Ovary (tissue), 9 donors: ENCODE measurements around the gene STKLD1. TPM values are rescaled to one million over a fixed set of nuclear protein-coding genes. Genes with fewer than 3 reads are reported as not detected.

Experiments
- DNase-seq, 5 donors: peaks; one replicate each; pipeline ENCODE4 v3.0.0-alpha.2; 2019 to 2020
- H3K27ac ChIP-seq, 2 donors: fragments of 200-600 bp; one replicate each; pipeline versions ENCODE4 v1.5.1 to v1.8.0; 2019 to 2022
- H3K27me3 ChIP-seq: fragments of 200-600 bp; one replicate; pipeline ENCODE4 v1.8.0; 2022
- H3K36me3 ChIP-seq: fragments of 200-600 bp; sonication (generic); one replicate; pipeline ENCODE4 v1.5.1; 2019
- H3K4me1 ChIP-seq: one replicate; pipeline ENCODE4 v1.8.1; 2013; ENCODE audit warnings: mild to moderate bottlenecking, moderate library complexity; ENCODE audit not compliant: insufficient read depth
- H3K4me3 ChIP-seq: fragments of 200-600 bp; sonication (generic); one replicate; pipeline ENCODE4 v1.5.1; 2017
- H3K9me3 ChIP-seq, 2 donors: fragments of 200-600 bp in 1 of 2; sonication (generic) in 1 of 2; one replicate each; pipeline versions ENCODE4 v1.5.1 to v1.8.1; 2013 to 2019; ENCODE audit warnings: mild to moderate bottlenecking in 1 of 2, moderate library complexity in 1 of 2
- EP300 ChIP-seq: sonication (generic); formaldehyde crosslinking; IDR thresholded peaks from one replicate; pipeline ENCODE4 v1.6.1; 2017; ENCODE audit warnings: antibody characterized with exemption
- POLR2A ChIP-seq: fragments of 450-650 bp; IDR thresholded peaks from one replicate; pipeline ENCODE4 v1.6.1; 2017; ENCODE audit warnings: antibody characterized with exemption, mild to moderate bottlenecking, moderate library complexity
- WGBS, 3 donors: extraction: QIAGEN DNeasy Blood & Tissue Kit in 1 of 3; methylation state at CpG; one replicate each; pipeline versions ENCODE4 v1.1.5 to v1.1.7; 2013 to 2017; 5-methylcytosine and 5-hydroxymethylcytosine counted together
- intact Hi-C, 4 donors: fragments of 100-400 bp; cut with DNase I; formaldehyde crosslinking; loops; one replicate each; pipeline versions ENCODE4 v1.11.0 to v1.15.1; 2022 to 2023
- polyA plus RNA-seq, 2 donors: library from polyadenylated mRNA; stranded (reverse); fragments of 200-250 nt in 1 of 2; fragments of 350-450 nt in 1 of 2; fragmentation: Illumina TruSeq in 1 of 2; extraction: RNeasy Lipid Tissue Mini Kit (QIAGEN cat#74804) in 1 of 2; gene quantifications; one replicate each; pipeline ENCODE4 v1.2.3, GENCODE V29; 2013 to 2014
- total RNA-seq, 7 donors: library from RNA; depleted of rRNA in 2 of 7; stranded (reverse); fragments of >200 nt in 2 of 7; fragmentation: NEBNext Ultra II Directional in 3 of 7; extraction: Animal tissue kit (Norgen Biotek cat#: 25700) in 3 of 7; gene quantifications; one replicate each; pipeline versions ENCODE4 v1.1.0 to v1.2.4, GENCODE V29; 2016 to 2023
- TF ChIP-seq, protein P1 (sequence below), 3 donors: fragments of 450-650 bp in 2 of 3; fragments of 200-600 bp in 1 of 3; IDR thresholded peaks; one replicate each; pipeline versions ENCODE4 v1.5.1 to v1.8.0; 2016 to 2022; ENCODE audit warnings: antibody characterized with exemption in 3 of 3, mild to moderate bottlenecking in 1 of 3
- donor health status: DM: no; HTN: no; CAD: no; lungs with moderate emphysema.
- donor health status: DM: no; HTN: no; CAD: no.
- donor health status: Bipolar disorder and iron deficiency.
- donor health status: DM: yes; HTN: yes; CAD: no.
- donor health status: DM: no; HTN: no; CAD: no.
- donor health status: DM: yes; HTN: yes; CAD: no.

STKLD1 gene
- total and polyA plus RNA-seq, 9 donors: 0.48 to 2.3 (median 1.3) TPM

DNA sequence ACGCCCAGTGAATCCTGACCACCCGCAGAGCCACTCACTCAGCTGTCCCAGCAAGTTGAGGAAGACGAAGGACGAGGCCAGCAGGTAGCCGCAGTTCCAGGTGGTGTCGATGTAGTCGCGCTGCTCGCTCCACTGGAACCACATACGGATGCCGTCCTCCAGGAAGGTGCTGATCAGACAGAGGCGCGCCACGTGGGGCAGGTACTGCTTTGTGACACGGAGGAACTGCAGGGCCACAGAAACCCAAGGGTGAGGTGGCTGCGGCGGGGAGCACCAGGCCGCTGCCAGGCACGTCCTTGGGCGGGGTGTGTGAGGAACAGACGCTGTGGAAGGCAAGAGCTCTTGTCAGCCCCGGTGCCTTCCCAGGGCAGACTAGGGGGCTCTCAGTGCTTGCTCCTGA, 8.9 kb upstream of the STKLD1 start:
- H3K4me1 ChIP-seq: peaks cover 10% of the 10 kb centered on the region
- no peaks in the 10 kb centered on the region for H3K27me3 ChIP-seq
- H3K36me3 ChIP-seq: no peaks in the 10 kb centered on the region
- TF ChIP-seq POLR2A (no peak), EP300 (no peak)
- TF ChIP-seq, protein P1, sequence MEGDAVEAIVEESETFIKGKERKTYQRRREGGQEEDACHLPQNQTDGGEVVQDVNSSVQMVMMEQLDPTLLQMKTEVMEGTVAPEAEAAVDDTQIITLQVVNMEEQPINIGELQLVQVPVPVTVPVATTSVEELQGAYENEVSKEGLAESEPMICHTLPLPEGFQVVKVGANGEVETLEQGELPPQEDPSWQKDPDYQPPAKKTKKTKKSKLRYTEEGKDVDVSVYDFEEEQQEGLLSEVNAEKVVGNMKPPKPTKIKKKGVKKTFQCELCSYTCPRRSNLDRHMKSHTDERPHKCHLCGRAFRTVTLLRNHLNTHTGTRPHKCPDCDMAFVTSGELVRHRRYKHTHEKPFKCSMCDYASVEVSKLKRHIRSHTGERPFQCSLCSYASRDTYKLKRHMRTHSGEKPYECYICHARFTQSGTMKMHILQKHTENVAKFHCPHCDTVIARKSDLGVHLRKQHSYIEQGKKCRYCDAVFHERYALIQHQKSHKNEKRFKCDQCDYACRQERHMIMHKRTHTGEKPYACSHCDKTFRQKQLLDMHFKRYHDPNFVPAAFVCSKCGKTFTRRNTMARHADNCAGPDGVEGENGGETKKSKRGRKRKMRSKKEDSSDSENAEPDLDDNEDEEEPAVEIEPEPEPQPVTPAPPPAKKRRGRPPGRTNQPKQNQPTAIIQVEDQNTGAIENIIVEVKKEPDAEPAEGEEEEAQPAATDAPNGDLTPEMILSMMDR (IDR thresholded peaks at IDR 0.05): no peak
- no peak overlapping the region for H3K4me3 ChIP-seq
- no peak overlapping the region for H3K27ac ChIP-seq
- H3K9me3 ChIP-seq: no peaks in the 10 kb centered on the region
- WGBS, 3 donors: 85 to 91% (median 89%) methylated on average over 22 of the region's 22 CpGs
- DNase-seq: no peak
- intact Hi-C loops: no loop called here

DNA sequence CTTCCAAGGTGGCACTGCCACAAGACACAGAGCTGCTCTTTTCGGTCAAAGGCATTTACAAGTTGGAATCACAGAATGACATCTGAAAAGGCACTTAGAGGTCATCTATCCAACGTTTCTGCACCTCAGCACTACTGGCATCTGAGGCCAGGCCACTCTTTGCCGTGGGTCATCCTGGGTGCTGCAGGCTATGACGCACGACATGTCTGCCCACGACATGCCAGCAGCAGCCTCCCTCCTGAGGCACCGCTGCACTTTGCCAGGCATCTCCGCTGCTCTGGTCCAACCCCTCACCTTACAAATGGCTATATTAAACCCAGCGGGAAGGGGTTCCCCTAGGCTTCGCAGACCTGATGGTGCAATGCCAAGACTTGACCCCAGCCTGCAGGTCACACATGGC, 8.4 kb upstream of the STKLD1 start:
- Histone ChIP-seq H3K27me3 (no peaks in the 10 kb centered on the region), H3K4me3 (no peak overlapping the region), H3K36me3 (no peaks in the 10 kb centered on the region), H3K9me3 (no peaks in the 10 kb centered on the region), H3K27ac (no peak overlapping the region), H3K4me1 (peaks cover 11% of the 10 kb centered on the region)
- TF ChIP-seq, protein P1 (IDR thresholded peaks at IDR 0.05): no peak
- TF ChIP-seq EP300: no peak
- no peak for TF ChIP-seq POLR2A
- 77 to 82% (median 77%) methylated on average over 9 to 10 of the region's 10 CpGs for WGBS, 3 donors
- intact Hi-C loops: no loop called here
- DNase-seq: no peak

DNA sequence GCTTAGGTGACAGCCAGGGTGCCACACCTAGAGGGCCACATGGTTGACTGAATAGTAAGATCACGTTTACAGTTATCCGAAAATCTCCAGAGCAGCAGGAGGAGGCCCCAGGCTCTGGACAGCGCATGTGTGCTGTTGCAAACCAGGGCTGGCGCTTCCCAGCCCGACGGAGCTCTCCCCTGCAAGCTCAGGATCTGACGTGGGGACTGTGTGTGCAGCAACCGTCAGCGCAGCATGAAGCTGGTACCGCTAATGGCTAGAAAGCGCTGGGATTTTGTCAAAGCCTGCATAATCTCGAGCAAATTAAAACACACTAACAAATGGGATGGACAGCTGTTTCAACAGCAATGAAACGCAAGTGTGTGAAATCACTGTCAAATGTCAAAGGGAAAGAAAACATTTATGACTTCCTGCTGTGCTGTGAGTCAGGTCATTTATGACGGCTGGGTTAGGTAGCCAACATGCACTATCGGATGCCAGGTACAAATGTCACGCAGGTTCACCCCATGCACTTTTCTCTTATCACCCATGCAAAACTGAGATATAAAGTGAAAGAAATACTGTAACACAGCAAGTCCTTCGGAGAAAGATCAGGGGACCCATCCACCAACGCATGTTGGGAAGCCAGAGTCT, 7.8 kb upstream of the STKLD1 start:
- Histone ChIP-seq H3K9me3 (no peaks in the 10 kb centered on the region), H3K4me1 (peaks cover 11% of the 10 kb centered on the region), H3K27me3 (no peaks in the 10 kb centered on the region), H3K36me3 (no peaks in the 10 kb centered on the region), H3K4me3 (no peak overlapping the region), H3K27ac (no peak overlapping the region)
- TF ChIP-seq, protein P1 (IDR thresholded peaks at IDR 0.05): no peak
- no peak for TF ChIP-seq POLR2A
- no peak for TF ChIP-seq EP300
- intact Hi-C loops: no loop called here
- WGBS, 3 donors: 62 to 65% (median 64%) methylated on average over 18 of the region's 18 CpGs
- DNase-seq: no peak

DNA sequence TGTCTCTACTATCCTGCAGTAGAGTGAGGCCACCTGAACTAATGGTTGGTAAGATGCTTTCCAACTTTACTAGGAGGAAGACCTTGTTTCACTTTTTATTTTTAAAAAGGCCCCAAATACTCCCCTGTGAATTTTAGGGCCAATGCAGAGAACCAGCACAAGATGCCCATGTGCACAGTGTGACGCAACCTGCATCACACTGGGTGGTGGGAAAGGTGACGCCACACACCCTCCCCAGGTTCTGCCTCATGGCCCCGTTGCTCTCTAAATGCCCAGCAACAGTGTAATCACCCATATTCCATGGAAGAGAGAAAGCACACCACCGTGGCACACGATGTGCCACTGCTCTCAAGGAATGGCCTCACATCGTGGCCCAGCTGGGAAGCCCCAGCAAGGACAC, 6.7 kb upstream of the STKLD1 start:
- DNase-seq: no peak
- H3K36me3 ChIP-seq: no peaks in the 10 kb centered on the region
- WGBS, 3 donors: 64 to 76% (median 70%) methylated on average over 6 of the region's 6 CpGs
- no peaks in the 10 kb centered on the region for H3K9me3 ChIP-seq
- intact Hi-C loops: no loop called here
- H3K27me3 ChIP-seq: no peaks in the 10 kb centered on the region
- H3K27ac ChIP-seq: no peak overlapping the region
- TF ChIP-seq EP300: no peak
- TF ChIP-seq POLR2A: no peak
- TF ChIP-seq, protein P1 (IDR thresholded peaks at IDR 0.05): no peak
- H3K4me1 ChIP-seq: peaks cover 11% of the 10 kb centered on the region
- H3K4me3 ChIP-seq: no peak overlapping the region
